Stimulated activated CD8-positive, alpha-beta memory T cell treated with anti-CD3 and anti-CD28 coated beads, Interleukin-7, amount 100 ng/mL, for 4 hours (primary cell): ENCODE measurements around the gene GMDS.
"Not testable (repeated sequence)": the region's sequence is repeated elsewhere in the genome, so short reads cannot be mapped to it uniquely, and the experiment has no call there.

ENCODE experiments used
- DNase-seq, 2 donors: peaks; one replicate each; pipeline ENCODE4 v3.0.0-alpha.2; 2020; ENCODE audit warnings: low read depth in 2 of 2

The GMDS gene

DNA sequence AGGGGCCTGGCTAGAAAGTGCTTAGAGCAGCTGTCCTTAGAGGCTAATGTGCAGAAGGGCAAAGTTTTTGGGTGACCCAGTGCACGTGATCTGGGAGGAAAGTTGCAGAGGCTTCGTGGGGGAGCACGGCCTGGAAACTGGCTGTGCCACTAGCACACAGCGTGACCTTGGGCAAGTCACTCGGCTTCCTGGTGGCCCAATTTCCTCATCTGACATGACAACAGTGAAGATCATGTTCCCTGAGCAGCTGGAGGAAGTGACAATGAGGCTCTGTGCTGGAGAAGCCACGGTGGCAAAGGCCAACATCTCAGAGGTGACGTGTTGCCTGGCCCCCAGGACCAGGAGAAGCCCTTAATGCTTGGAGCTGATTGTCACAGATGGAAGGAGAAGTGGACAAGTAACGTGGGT is 536.2 kb downstream of the GMDS start:
- no peak for DNase-seq

DNA sequence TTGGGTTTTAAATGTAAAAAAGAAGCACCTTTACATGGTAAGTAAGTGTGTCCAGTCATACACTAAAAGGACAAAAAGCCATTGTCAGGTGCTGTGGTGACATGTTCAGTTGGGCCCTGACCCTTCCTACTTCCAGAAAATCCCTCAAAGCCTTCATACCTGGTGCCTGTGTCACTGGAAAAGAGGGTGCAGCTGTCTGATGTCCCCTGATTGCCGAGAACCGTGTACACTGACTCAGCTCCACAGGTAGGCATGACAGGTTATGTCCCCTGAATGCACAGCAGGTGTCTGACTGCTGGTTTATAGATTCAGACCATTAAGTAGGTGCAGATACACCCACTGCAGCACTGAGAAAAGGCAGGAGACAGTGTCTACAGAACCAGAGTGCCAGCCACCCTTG is 536.6 kb downstream of the GMDS start:
- no peak for DNase-seq

DNA sequence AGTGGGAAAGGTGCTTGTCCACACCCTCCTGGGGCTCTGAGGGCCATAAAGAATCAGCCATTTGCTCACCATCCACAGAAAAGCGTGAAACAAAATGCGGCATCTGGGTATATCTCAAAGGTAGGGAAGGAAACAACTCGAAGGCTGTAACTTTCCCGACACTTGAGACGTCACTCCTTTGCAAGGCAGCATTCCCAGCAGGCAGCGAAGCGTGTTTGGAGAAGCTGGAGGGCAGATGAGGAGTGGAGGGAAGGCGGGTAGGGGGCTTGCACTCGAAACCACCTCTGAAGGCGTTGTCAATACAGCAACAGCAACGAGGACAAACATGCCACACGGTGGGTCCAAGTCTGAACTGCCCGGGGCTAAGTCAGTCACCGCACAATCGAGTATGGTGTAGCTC is 537.3 kb downstream of the GMDS start:
- DNase-seq, result no peak

DNA sequence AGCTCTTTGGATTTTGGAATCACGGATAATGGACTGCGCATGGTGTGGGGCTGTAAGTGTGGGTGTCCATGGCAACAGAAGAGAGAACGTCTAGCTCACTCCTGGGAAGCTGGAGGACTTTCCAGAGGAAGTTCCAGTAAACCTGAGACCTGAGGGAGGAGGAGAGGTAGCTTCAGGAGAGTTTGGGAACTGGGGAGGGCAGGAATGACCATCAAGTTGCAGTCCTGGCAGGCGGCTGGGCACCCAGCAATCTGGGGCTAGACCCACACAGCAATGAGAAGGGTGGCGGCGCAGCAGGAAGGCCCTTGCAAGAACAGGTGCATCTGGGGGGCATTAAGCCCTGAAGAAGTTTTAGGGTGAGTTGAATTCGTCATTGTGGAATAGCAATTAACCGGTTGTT is 539.8 kb downstream of the GMDS start:
- no peak for DNase-seq

DNA sequence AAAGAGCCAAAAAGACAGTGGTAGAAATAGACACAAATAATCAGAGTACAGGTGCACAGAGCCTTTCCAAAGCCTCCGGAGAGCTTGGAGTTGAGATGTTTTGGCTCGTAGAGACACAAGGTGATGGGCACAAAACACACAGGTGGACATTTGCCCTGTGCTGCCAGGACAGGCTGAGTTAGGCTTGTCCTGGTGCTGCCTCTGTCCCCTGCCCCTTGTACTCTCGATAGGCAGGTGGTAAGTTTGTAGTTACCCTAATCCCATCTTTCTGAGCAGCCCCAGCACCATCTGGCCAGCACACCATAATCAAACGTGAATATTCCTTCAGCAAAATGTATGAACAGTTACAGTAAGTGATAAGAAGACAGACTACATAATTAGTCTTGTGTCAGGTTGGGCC is 540.2 kb downstream of the GMDS start:
- DNase-seq, result no peak

DNA sequence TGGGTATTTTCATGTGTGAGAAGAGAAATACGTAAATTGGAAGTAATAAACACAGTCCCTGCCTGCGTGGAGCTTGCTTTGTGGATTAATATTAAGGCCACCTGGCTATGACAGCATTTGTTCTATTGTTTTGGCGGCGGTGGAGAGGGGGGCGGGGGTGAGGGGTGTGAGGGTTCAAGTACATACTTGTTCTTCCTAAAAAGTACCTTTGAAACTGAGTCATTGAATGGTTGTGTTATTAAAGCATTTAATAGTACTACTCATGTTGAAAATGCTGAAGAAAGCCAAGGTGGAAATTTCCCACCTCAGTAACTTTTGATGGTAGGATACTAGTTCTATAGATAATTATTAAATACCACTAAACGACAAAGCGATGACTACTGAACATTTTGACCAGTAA is 540.7 kb downstream of the GMDS start:
- no peak for DNase-seq

DNA sequence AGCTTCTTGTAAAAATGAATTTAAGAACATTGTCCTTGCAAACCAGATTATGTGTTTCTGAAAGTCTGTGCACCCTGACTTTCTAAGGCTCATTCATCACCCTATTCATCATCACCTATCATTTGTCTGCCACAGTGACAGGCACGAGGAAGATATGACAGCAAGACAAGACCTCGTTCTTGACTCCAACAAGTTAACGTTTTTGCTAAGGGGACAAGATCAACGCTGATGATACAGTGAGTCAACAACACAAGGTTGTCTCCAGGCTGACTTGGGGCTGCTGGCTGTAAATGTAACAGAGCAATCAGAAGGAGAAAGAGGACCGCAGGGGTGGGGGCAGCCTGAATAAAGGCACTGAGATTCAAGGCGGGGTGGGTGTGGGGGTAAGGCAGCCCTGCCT is 541.5 kb downstream of the GMDS start:
- DNase-seq, result no peak

DNA sequence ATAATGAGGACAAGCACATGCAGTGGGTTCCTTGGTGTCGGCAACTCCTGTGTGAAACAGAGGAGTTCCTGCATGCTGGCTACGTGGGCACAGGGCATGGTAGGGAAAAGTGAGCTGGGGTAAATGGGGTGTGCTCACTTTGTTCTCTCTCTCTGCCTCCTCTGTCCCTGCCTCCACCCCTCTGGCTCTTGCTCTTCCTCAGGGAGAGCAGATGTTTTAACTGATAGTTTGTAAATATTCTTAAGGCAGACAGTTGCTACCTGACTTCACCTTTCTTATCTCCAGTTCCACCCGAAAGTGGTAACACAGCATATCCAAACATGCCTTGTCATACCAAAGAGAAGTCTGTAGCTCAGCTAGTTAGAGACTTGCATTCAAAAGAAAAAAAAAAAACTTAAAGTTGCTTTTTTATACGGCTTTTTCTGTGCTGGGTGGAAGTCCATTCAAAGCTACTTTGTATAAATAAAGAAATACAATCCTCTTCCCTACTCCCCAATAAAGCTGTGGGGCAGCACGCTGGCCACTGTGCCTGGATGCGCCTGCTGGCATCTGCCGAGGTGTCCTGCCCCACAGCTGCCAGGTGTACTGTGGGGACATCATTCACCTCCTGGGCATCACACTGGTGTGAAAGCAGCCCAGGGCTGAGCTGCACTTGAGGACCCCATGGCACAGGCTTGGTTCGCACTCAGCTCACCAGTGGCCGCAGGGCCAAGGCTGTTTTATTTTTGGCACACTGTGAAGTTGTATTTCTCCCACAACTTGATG is 542.1 kb downstream of the GMDS start:
- DNase-seq, result no peak

DNA sequence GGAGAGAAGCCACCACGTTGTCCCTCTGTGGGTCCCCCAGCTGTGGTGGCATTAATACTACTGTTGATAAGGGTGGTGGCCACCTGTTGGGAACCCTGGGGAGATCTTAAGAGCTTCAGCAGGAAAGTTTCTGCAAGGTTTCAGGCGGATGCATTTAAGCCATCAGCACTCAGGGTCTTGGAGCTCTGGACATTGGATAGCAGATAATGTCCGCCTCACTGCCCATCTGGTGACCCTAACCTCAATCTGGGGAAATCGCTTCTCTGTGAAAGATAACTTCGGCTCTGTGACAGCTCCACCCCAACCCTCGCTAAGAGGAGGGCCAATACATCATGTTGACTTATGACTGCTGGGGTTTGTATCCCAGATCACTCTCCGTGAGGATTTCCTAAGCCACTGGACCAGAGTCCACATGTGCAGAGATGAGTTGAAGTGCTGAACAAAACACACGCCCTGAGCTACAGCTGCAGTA is 542.8 kb downstream of the GMDS start:
- DNase-seq, result no peak

DNA sequence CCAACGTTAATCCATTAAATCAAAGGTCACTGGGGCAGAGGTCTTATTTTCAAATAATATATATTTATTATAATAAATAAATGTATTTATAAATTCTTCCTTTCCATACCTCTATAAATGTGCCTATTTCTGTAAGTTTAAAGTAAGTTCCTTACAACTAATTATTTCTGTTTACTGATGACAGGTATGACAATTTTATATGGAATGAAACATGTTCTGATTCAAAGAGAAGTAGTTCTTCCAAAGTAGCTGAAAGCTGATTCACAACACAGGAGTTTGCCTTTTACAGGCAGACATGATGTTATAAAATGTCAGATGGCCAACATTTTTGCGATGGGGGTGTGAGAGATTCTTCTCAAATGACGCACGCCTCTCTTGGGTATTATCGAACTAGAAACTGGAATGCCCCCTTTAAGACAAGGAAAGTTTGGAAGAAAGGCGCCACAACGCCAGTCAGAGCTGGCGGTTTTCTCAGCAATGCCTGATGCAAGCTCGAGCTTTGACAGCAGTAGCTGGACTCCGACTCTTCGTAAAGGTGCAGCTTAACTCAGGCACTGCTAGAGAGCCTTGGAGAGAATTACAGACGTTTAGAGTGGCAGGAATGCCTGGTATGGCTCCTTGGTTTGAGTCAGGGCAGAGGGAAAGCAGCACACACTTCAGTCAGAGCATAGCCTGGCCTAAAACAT is 543.6 kb downstream of the GMDS start:
- DNase-seq, result no peak

DNA sequence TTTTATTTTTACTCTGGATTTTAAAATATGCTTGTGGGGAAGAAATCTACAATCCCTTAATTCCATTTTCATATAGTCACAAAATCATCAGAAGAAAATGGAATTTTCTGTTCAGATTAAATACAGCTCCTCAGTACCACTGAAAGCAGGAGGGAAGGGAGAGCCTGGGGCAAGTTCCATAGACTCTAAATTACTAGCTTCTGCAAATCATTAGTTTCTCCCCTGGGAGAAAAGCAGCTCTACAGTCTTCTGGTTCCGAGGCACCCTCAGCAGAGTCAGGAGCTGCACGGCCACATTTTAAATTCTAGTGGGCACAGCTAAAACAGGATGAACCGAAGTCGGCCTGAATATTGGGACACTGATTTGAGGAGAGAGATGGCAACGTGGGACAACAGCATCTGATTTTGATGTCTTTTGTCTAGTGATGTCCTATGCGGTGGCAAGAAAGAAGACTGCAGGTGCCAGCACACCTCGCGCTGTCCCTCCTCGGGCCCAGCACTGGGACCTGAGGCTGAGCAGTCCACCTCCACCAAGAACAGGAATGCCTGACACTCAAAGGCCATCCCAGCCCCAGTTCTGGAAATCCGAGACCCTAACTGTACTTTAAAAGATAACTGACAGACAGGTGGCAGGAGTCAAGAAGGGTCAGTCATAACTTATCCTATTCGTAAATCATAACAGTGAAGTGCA is 545.0 kb downstream of the GMDS start:
- no peak for DNase-seq

DNA sequence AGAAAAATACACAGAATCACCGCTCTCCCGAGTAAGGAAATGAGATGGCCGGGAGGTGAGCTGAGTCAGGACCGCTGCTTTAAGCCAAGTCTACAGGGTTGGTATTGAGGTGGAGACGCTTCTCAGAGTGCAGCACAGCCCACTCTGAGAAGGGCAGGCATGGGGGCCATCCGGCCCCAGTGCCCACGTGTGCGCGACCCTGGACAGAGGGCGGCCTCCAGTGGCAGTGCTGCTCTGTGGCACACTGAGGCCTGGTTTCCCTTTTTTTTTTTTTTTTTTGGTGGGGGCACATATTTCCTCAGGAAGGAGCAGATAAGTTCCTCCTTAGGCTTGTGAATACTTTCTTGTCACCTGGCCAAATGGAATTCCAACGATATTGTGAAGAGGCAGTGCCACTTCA is 546.9 kb downstream of the GMDS start:
- DNase-seq, result no peak

DNA sequence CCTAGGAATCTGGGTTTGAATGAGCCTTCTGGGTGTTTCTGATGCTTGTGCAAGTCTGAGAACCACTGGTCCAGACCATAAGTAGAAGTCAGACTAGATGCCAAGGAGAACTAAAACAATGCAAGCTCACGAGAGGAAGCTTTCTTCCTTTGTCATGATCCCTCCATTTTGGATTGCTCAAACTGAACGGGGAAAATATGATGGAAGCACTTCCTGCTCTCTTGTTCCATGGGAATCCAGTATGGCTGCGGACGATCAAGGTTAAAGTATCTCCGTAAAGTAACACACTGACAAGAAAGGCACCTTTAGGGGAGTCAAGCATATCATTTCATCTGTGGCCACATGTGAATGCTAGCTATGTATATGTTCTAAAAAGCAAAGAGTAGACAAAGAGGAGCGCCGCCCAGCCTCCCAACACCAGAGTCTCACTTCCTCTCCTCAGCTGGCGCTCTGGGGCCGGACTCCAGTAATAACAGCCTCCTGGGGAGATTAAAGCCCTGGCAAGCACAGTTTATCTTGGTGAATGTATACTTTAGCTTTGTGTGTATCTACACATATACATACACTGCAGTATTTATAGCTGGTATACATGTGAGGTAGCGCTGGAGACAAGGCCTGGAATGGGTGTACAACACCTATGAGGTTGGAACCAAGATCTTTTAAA is 547.6 kb downstream of the GMDS start:
- no peak for DNase-seq

DNA sequence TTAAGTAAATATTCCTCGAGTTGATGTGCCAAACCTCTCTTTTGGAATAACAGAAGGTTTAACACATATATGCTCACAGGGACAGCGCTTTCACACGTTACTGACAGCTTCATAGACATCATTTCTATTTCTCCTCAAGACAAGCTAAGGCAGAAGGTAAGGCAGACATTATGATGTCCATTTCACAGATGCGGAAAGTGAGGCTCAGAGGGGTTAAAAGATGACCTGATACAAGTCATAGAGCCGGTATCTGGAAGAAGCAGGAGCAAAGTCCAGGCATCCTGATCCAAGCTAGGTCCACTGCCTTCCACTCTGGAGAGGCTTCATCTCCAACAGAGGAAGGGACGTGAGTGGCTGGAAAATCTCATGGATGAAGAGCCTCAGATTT is 548.9 kb downstream of the GMDS start:
- no peak for DNase-seq

DNA sequence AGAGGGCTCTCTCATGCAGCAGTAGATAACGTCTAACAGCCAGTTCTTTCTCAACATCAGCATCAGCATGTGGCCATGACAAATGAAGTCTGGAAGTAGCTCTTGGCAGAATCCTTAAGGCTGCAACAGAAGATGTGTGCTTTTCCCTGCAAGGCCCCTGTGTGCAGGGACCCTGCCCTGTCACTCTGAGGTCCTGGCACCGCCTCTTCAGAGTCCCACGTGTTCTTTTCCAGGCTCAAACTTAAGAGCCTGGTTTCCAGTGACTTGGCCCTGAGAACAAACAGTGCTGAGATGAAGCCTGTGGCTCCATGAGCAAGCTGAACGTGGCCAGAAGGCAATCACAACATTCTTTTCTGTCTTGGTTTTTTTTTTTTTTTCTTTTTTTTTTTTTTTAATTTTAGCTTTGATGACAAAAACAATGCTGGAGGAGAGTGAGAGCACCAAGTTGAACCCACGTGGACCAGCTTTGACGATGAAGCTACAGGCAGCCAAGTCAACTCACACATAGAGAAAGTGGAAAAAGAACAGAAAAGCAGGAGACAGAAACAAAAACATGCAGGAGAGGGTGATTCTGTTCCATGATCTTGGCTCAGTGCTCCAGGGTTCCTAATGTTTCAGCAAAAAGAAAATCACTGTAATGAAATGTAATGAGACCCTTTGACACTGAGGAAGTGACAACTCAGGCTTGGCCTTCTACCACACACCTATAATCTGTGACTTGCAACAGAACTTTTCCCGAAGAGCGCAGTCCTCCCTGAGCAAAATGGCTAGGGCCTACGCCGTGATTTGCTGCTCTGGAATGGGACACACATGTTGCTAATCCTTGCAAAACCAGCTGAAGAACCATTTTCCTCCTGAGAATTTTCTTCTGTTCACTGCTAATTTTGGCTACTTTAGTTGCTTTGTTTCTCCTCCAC is 549.6 kb downstream of the GMDS start:
- no peak for DNase-seq

DNA sequence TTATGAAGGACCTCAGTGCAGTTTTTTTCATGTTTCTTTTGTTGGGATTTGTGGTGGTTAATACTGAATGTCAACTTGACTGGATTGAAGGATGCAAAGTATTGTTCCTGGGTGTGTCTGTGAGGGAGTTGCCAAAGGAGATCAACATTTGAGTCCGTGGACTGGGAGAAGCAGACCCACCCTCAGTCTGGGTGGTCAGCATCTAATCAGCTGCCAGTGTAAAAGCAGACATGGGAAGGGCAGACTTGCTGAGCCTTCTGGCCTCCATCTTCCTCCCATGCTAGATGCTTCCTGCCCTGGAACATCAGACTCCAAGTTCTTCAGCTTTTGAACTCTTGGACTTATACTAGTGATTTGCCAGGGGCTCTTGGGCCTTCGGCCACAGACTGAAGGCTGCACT is 553.6 kb downstream of the GMDS start:
- not testable (repeated sequence) for DNase-seq

DNA sequence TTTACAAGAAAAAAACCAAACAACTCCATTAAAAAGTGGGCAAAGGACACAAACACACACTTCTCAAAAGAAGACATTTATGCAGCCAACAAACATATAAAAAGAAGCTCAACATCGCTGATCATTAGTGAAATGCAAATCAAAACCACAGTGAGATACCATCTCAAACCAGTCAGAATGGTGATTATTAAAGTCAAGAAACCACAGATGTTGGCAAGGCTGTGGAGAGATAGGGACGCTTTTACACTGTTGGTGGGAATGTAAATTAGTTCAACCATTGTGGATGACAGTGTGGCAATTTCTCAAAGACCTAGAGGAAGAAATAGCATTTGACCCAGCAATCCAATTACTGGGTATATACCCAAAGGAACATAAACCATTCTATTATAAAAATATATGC is 554.7 kb downstream of the GMDS start:
- not testable (repeated sequence) for DNase-seq

DNA sequence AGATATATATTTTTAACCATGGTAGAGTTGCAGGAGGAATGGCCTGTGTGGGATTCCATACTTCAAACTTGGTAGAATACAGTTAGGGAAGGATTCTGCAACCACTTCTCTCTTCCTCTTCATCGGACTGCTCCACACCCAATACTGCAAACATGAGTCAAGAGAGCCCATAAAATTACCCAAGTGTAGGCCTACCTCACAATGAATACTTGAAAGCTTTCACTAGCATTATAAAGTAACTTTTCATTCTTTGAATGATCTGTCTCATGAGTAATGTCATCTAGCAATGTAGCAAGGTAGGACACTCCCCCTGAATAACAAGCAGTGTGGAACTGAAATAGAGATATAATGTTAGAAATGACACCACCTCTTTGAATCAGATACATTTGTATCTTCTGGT is 556.3 kb downstream of the GMDS start:
- DNase-seq, result no peak

DNA sequence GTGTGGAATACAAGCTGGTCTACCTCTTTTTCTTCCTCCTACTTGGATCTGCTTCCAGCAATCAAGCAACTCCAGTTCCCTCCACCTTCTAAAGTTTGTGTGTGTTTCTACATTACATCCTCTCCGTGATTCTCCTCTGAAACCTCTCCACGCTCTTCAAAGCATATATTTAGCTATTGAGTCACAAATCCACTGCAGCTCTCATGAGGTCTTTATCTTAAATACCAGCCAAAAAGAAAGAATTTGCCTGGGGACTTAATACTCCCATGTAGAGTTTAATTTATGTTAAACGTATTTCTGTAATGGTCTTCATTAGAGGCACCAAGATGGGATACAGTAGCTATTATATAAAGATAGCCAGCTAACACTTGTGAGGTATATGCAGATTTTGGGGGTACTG is 557.0 kb downstream of the GMDS start:
- no peak for DNase-seq

DNA sequence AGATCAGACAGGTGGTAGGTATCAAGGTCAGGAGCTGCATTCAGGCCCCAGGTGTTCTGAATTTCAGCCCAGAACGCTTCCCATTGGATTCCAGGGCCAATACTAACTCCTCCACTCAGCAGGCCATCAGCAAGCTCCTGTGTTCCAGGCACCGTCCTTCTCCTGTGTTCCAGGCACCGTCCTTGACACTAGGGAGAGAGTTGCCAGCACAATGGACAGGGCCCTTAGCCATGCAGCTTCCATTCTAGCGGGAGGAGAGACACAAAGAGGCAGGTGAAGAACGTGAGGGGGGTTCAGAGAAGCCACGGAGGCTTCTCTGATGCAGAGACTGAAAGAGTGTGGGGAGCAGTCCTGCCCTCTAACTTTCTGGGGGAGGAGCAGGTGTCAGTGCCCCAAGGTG is 558.0 kb downstream of the GMDS start:
- no peak for DNase-seq
